Measurements from ENCODE around the gene SLC25A13. TPM values are rescaled to one million over a fixed set of nuclear protein-coding genes. Genes with fewer than 3 reads are reported as not detected.

SLC25A13 gene
- total RNA-seq, 1 donor from 2014 or later, result 25.3 TPM

GRCh38 chr7:96135241-96135640, 186.7 kb downstream of the SLC25A13 start:
- intact Hi-C loops (cut with DNase I), result no loop called here
- Histone ChIP-seq H3K9me3 (no peaks in the 10 kb centered on the region), H3K36me3 (peaks cover 0 to 14% of the 10 kb centered on the region in 2 donors), H3K4me3 (no peak overlapping the region), H3K27ac (no peak overlapping the region), H3K4me1 (no peaks in the 10 kb centered on the region), H3K27me3 (no peaks in the 10 kb centered on the region)
- DNase-seq (ENCODE audit: extremely low spot score in 2 of 2), result no peak
- TF ChIP-seq CTCF (IDR thresholded peaks at IDR 0.05) (no peak), POLR2AphosphoS5 (IDR thresholded peaks at IDR 0.05; ENCODE audit: insufficient read depth in 1 of 2, low read depth in 1 of 2) (no peak), POLR2A (IDR thresholded peaks at IDR 0.05) (no peak)

GRCh38 chr7:96131525-96131924, 190.4 kb downstream of the SLC25A13 start:
- Histone ChIP-seq H3K4me3 (no peak overlapping the region), H3K36me3 (peaks cover 0 to 16% of the 10 kb centered on the region in 2 donors), H3K4me1 (no peaks in the 10 kb centered on the region), H3K27me3 (no peaks in the 10 kb centered on the region), H3K27ac (no peak overlapping the region), H3K9me3 (no peaks in the 10 kb centered on the region)
- no peak for TF ChIP-seq POLR2A (IDR thresholded peaks at IDR 0.05)
- no peak for TF ChIP-seq CTCF (IDR thresholded peaks at IDR 0.05)
- no peak for TF ChIP-seq POLR2AphosphoS5 (IDR thresholded peaks at IDR 0.05; ENCODE audit: insufficient read depth in 1 of 2, low read depth in 1 of 2)
- intact Hi-C loops (cut with DNase I), result no loop called here
- DNase-seq (ENCODE audit: extremely low spot score in 2 of 2), result no peak

GRCh38 chr7:96127746-96128145, 194.2 kb downstream of the SLC25A13 start:
- no peak for DNase-seq (ENCODE audit: extremely low spot score in 2 of 2)
- no peaks in the 10 kb centered on the region for H3K27me3 ChIP-seq
- H3K36me3 ChIP-seq, result peaks cover 0 to 14% of the 10 kb centered on the region in 2 donors
- H3K9me3 ChIP-seq, result no peaks in the 10 kb centered on the region
- intact Hi-C loops (cut with DNase I), result no loop called here
- no peak overlapping the region for H3K4me3 ChIP-seq
- no peaks in the 10 kb centered on the region for H3K4me1 ChIP-seq
- TF ChIP-seq CTCF (IDR thresholded peaks at IDR 0.05) (no peak), POLR2AphosphoS5 (IDR thresholded peaks at IDR 0.05; ENCODE audit: insufficient read depth in 1 of 2, low read depth in 1 of 2) (no peak), POLR2A (IDR thresholded peaks at IDR 0.05) (no peak)
- H3K27ac ChIP-seq, result no peak overlapping the region

GRCh38 chr7:96126382-96126781, 195.5 kb downstream of the SLC25A13 start:
- H3K27me3 ChIP-seq, result no peaks in the 10 kb centered on the region
- intact Hi-C loops (cut with DNase I), result no loop called here
- peaks cover 0 to 9% of the 10 kb centered on the region in 2 donors for H3K36me3 ChIP-seq
- TF ChIP-seq POLR2AphosphoS5 (IDR thresholded peaks at IDR 0.05; ENCODE audit: insufficient read depth in 1 of 2, low read depth in 1 of 2) (no peak), POLR2A (IDR thresholded peaks at IDR 0.05) (no peak), CTCF (IDR thresholded peaks at IDR 0.05) (no peak)
- H3K9me3 ChIP-seq, result no peaks in the 10 kb centered on the region
- no peak overlapping the region for H3K27ac ChIP-seq
- no peak for DNase-seq (ENCODE audit: extremely low spot score in 2 of 2)
- no peak overlapping the region for H3K4me3 ChIP-seq
- H3K4me1 ChIP-seq, result no peaks in the 10 kb centered on the region

- peaks cover 5% of the 10 kb centered on the region for H3K4me1 ChIP-seq
- no peaks in the 10 kb centered on the region for H3K9me3 ChIP-seq
- intact Hi-C loops (cut with DNase I), result no loop called here
- TF ChIP-seq POLR2AphosphoS5 (IDR thresholded peaks at IDR 0.05; ENCODE audit: insufficient read depth in 1 of 2, low read depth in 1 of 2) (no peak), CTCF (IDR thresholded peaks at IDR 0.05) (no peak), POLR2A (IDR thresholded peaks at IDR 0.05) (no peak)
- H3K27me3 ChIP-seq, result no peaks in the 10 kb centered on the region
- H3K4me3 ChIP-seq, result no peak overlapping the region
- DNase-seq (ENCODE audit: extremely low spot score in 2 of 2), result no peak
- H3K27ac ChIP-seq, result no peak overlapping the region
- peaks cover 0 to 5% of the 10 kb centered on the region in 2 donors for H3K36me3 ChIP-seq
Measured at GRCh38 chr7:96122746-96123145, 199.2 kb downstream of the SLC25A13 start.

Measured in vagina (tissue), 2 donors.